OCI-M2 (cell line): ENCODE measurements around the gene TAS2R31.
"Not testable (repeated sequence)": the region's sequence is repeated elsewhere in the genome, so short reads cannot be mapped to it uniquely, and the experiment has no call there.

Experiments
- DNase-seq: peaks from one replicate; lab custom pipeline; 2025; ENCODE audit not compliant: unreplicated experiment; lab: John Stamatoyannopoulos, UW

Gene TAS2R31

GRCh38 chr12:11031307-11031706, at the start of gene TAS2R31:
Gene TAS2R31 (minus strand): TSS chr12:11031407. CDS start chr12:11031335, 72 bp downstream.
- DNase-seq, result no peak

GRCh38 chr12:11078246-11078645, 47.0 kb upstream of the TAS2R31 start:
- DNase-seq, result no peak

DNA sequence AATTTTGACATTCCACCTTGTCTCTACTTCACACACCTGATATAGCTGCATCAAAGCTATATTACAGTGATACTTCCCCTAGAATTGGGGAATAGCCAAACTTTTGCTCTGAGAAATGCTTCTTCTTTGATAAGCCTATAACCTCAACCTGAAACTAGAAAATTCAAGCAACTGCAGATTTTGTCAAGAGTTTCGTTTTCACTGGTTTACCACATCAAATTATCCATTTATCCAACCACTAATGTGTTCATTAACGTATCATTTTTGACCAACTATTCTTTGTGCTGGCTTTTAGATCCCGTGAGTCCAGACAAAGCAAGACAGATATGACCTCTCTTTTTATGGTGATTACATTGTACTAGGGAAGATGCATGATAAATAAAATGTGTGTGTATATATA, 44.4 kb upstream of the TAS2R31 start:
- DNase-seq, result no peak

DNA sequence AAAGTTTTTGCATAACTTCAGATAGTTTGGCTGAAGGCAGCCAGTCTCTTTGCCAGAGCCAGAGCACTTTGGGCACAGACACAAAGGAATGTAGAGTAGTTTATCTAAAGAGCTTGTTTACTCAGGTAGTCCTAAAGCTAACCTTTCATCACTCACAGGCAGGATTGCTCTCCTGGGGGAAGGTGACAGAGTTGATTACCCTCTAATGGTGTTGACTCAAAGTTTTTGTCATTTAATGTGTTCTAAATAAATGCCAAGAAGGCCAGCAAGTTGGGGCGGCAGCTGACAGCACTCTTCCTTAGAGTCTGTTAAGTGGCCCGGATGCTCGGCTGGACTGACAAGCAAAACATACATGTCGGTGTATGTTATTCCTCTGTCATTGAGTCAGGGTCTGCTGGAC, 40.2 kb upstream of the TAS2R31 start:
- no peak for DNase-seq

DNA sequence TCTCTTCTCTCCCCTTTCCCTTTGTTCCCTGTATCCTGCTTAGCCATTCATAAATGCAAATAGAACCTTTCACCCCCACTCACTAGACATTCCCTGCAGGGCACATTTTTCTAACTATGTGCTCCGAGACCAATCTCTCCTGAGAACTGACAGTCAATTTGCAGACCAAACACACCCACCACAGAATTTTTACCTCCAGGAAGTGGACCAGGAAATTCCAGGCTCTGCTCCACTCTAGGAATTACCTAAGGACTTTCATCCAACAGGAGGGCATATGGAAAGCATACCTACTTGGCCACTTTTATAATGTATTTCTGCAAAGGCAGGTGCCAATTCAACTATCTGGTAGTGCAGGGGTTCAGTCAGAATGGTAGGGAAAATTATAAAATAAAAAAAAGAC, 39.8 kb upstream of the TAS2R31 start:
- no peak for DNase-seq

DNA sequence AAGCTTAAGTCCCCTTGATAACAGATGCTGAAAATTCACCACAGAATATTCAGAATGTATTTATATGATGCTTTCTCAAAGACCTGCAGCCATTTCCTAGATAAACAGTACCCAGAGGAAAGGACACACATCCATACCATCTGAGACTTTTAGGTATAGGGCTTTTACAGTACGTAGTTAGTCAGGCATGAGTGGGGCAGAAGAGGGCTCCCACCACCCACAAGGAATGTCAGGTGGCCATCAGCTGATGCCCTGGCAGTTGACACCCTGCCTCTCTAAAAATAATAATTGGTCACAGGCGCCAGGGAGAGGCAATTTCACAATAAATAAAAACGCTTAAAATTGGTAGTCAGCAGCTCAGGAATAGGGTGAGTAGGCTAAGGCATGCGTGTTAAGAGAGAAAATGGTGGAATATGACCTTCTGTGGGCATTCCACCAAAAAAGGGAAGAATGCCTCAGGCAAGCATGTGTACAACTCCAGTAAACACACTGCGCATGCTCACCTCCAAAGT, 38.7 kb upstream of the TAS2R31 start:
- DNase-seq, result no peak

- no peak for DNase-seq
These were observed 36.3 kb upstream of the TAS2R31 start for GRCh38 chr12:11067514-11067913.

DNA sequence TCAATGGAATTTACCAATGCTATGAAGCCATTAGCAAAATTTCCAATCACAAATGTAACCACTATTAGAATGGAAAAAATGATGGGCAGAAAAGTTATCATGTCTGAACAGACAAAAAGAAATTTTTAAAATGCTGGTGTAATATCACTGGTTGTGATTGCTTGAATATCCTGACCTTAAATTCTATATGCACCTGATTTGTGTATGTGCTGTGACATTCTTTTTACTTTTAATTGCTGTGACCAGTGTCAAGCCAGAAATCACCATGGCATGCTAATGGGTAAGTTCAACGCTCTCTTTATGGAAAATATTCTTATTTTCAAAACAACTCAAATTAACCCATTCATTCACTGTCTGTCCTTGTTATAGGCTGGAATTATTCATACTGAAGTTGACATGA, 31.0 kb upstream of the TAS2R31 start, which contains the start of gene TAS2R46:
TSS of gene TAS2R46 (minus strand) at position 101 of the 400 bp plus-strand sequence. CDS start at position 101, 0 bp downstream.
- DNase-seq, result not testable (repeated sequence)

DNA sequence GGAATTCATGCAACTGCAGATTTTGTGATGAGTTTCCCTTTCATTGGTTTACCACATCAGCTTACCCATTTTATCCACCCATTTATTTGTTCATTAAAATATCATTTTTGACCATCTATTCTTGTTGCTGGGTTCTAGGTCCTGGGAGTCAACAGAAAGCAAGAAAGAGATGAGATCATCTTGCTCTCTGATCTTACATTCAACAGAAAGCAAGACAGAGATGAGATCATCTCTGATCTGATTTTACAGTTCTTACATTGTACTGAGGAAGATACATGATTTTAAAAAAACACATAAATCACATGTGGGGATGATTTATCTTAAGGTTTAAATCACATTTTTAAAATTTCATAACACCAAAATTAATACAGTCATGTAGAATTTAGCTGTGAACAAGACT, 28.6 kb upstream of the TAS2R31 start:
- DNase-seq, result no peak

DNA sequence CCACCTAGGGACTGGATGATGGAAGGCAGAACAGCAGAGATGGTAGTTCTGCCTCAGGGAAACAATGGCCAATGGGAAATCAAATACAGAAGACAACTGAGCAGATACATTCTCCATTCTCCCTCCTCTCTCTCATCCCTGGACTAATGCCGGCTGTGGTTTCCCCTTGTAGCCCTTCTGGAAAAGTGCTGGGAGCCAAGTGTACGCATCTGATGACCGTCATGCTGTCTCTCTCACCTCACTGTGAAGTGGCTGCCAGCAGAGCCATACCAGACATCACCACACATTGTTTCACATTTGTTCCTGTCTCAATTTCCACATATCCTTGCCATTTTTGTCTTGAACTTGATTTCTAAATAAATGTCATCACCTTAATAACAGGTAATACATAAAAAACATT, 27.8 kb upstream of the TAS2R31 start:
- DNase-seq, result no peak

GRCh38 chr12:11055306-11055705, 24.1 kb upstream of the TAS2R31 start:
- no peak for DNase-seq

DNA sequence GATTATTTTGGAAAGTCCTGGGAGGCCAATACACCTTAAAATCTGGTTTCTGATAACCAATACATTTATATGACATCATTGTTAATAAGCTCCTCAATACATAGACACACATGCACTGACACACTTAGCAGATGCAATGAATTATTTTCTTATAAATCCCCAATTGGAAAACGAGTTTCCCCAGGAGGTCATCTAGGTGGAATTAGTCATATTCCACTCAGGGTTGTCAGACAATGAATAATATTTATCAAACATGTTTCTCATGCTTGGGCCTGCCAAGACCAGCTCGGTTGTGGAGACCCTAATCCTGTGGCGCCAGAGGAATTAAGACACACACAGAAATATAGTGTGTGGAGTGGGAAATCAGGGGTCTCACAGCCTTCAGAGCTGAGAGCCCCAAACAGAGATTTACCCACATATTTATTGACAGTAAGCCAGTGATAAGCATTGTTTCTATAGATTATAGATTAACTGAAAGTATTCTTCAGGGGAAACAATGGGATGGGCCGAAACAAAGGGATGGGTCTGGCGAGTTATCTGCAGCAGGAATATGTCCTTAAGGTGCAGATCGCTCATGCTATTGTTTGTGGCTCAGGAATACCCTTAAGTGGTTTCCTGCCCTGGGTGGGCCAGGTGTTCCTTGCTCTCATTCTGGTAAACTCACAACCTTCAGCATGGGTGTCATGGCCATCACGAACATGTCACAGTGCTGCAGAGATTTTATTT, 18.8 kb upstream of the TAS2R31 start:
- DNase-seq, result not testable (repeated sequence)

- not testable (repeated sequence) for DNase-seq
These were observed 10.2 kb upstream of the TAS2R31 start for GRCh38 chr12:11041366-11041765.

GRCh38 chr12:11040162-11040561, 9.0 kb upstream of the TAS2R31 start:
- DNase-seq, result no peak

- no peak for DNase-seq
These were observed 8.0 kb upstream of the TAS2R31 start for GRCh38 chr12:11039171-11039570.

GRCh38 chr12:11033959-11034358, 2.8 kb upstream of the TAS2R31 start:
- DNase-seq, result not testable (repeated sequence)

GRCh38 chr12:11026118-11026517, 5.1 kb downstream of the TAS2R31 start:
- no peak for DNase-seq

- no peak for DNase-seq
These were observed 7.8 kb downstream of the TAS2R31 start for GRCh38 chr12:11023387-11023786.

DNA sequence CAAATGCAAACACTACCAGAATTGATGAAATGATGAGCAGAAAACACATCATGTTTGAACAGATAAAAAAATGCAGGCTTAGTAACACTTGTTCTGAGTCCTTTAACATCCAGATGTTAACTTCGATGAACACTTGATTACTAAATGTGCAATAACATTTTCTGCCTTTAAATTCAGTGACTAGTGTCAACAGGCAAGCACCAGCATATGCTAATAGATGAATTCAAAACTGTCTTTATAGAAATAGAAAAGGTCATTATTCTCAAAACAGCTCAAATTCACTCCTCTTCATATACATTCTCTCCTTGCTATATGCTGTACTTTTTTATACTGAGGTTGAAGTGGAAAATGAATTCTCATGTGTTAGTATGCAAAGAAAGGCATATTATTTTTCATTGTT, 8.7 kb downstream of the TAS2R31 start, which contains the start of gene TAS2R19:
TSS of gene TAS2R19 (minus strand) at position 101 of the 400 bp plus-strand sequence. CDS start at position 52, 49 bp downstream.
- no peak for DNase-seq

DNA sequence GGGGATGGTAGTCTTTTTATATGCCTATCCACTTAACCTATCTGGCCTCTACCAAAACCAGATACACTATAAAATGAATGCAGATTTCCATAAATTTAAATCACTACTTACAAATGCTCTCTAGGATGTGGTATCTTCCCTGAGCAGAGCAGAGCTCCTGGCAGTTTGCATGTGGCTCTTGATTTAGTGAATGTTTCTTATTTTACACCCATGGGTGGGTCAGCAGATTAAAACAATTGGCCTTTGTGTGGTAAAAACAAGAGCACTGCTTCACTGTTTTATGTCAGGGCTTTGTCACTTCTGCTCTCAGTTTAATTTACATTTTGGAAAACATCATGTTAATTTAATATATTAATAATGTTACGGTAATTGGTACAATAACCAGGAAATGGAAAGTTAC, 14.3 kb downstream of the TAS2R31 start:
- DNase-seq, result no peak

GRCh38 chr12:11015775-11016430, 15.3 kb downstream of the TAS2R31 start:
- DNase-seq, result no peak

GRCh38 chr12:11014234-11014633, 17.0 kb downstream of the TAS2R31 start:
- DNase-seq, result no peak
